Liver (tissue), 9 donors: Measurements from ENCODE around the gene IGF2R. TPM values are rescaled to one million over a fixed set of nuclear protein-coding genes. Genes with fewer than 3 reads are reported as not detected.

Experiments used
- DNase-seq: peaks from one replicate; pipeline ENCODE4 v3.0.0-alpha.2; 2017; ENCODE audit warnings: low spot score
- H3K27ac ChIP-seq, 2 donors: one replicate each; pipeline ENCODE4 v1.7.0; 2013; ENCODE audit warnings: inconsistent platforms in 2 of 2, low read length in 2 of 2, control low read depth in 1 of 2, low read depth in 1 of 2, mild to moderate bottlenecking in 1 of 2
- H3K27me3 ChIP-seq, 4 donors: one replicate each; pipeline versions ENCODE4 v1.6.1 to v1.7.0; 2013; ENCODE audit warnings: low read length in 3 of 4, inconsistent platforms in 1 of 4, mild to moderate bottlenecking in 1 of 4, moderate library complexity in 1 of 4; ENCODE audit not compliant: control insufficient read depth in 4 of 4, insufficient read depth in 4 of 4
- H3K36me3 ChIP-seq, 4 donors: one replicate each; pipeline versions ENCODE4 v1.6.1 to v1.7.0; 2013; ENCODE audit warnings: low read length in 3 of 4, mild to moderate bottlenecking in 3 of 4, low read depth in 1 of 4, moderate library complexity in 1 of 4; ENCODE audit not compliant: control insufficient read depth in 4 of 4, insufficient read depth in 3 of 4
- H3K4me1 ChIP-seq, 4 donors: one replicate each; pipeline versions ENCODE4 v1.6.1 to v1.7.0; 2013; ENCODE audit warnings: low read length in 3 of 4, mild to moderate bottlenecking in 3 of 4, moderate library complexity in 1 of 4; ENCODE audit not compliant: control insufficient read depth in 4 of 4, insufficient read depth in 4 of 4
- H3K4me3 ChIP-seq, 3 donors: one replicate each; pipeline versions ENCODE4 v1.6.1 to v1.7.0; 2013; ENCODE audit warnings: low read length in 3 of 3, control low read depth in 1 of 3, low read depth in 1 of 3, mild to moderate bottlenecking in 1 of 3
- H3K9ac ChIP-seq, 2 donors: one replicate each; pipeline ENCODE4 v1.7.0; 2013; ENCODE audit warnings: low read length in 2 of 2, mild to moderate bottlenecking in 2 of 2, moderate library complexity in 2 of 2, control low read depth in 1 of 2, low read depth in 1 of 2
- H3K9me3 ChIP-seq, 4 donors: one replicate each; pipeline versions ENCODE4 v1.6.1 to v1.7.0; 2013; ENCODE audit warnings: low read length in 3 of 4; ENCODE audit not compliant: control insufficient read depth in 4 of 4
- EGR1 ChIP-seq, 2 donors: IDR thresholded peaks; 2 replicates each; pipeline ENCODE4 v1.6.1; 2016 to 2018; ENCODE audit warnings: antibody characterized with exemption in 2 of 2, low read depth in 2 of 2
- FOXA1 ChIP-seq: IDR thresholded peaks from 2 replicates; pipeline ENCODE4 v1.6.1; 2016; ENCODE audit warnings: antibody characterized with exemption
- FOXA2 ChIP-seq: IDR thresholded peaks from 2 replicates; pipeline ENCODE4 v1.6.1; 2016; ENCODE audit warnings: antibody characterized with exemption
- GABPA ChIP-seq, 2 donors: IDR thresholded peaks in 1 of 2; conservative IDR thresholded peaks in 1 of 2; 2 replicates each; pipeline ENCODE4 v1.6.1; 2016; ENCODE audit warnings: antibody characterized with exemption in 2 of 2, mild to moderate bottlenecking in 1 of 2, moderate library complexity in 1 of 2
- HNF4A ChIP-seq, 2 donors: conservative IDR thresholded peaks; 2 replicates each; pipeline ENCODE4 v1.6.1; 2016; ENCODE audit warnings: antibody characterized with exemption in 2 of 2, mild to moderate bottlenecking in 2 of 2
- HNF4G ChIP-seq: IDR thresholded peaks from 2 replicates; pipeline ENCODE4 v1.6.1; 2016; ENCODE audit warnings: antibody characterized with exemption
- JUND ChIP-seq, 2 donors: IDR thresholded peaks; 2 replicates each; pipeline ENCODE4 v1.6.1; 2016; ENCODE audit warnings: antibody characterized with exemption in 2 of 2
- NR2F2 ChIP-seq: IDR thresholded peaks from 2 replicates; pipeline ENCODE4 v1.6.1; 2016; ENCODE audit warnings: antibody characterized with exemption
- RAD21 ChIP-seq, 2 donors: IDR thresholded peaks; 2 replicates each; pipeline ENCODE4 v1.6.1; 2016; ENCODE audit warnings: antibody characterized with exemption in 2 of 2, mild to moderate bottlenecking in 2 of 2
- RXRA ChIP-seq, 2 donors: IDR thresholded peaks; 2 replicates each; pipeline ENCODE4 v1.6.1; 2017 to 2018; ENCODE audit warnings: antibody characterized with exemption in 2 of 2, mild to moderate bottlenecking in 1 of 2
- SP1 ChIP-seq: IDR thresholded peaks from 2 replicates; pipeline ENCODE4 v1.6.1; 2018; ENCODE audit warnings: antibody characterized with exemption, mild to moderate bottlenecking
- TAF1 ChIP-seq: conservative IDR thresholded peaks from 2 replicates; pipeline ENCODE4 v1.6.1; 2016; ENCODE audit warnings: antibody characterized with exemption, mild to moderate bottlenecking
- YY1 ChIP-seq: IDR thresholded peaks from 2 replicates; pipeline ENCODE4 v1.6.1; 2016; ENCODE audit warnings: antibody characterized with exemption, mild to moderate bottlenecking
- WGBS: extraction: QIAGEN DNeasy Blood & Tissue Kit; methylation state at CpG from one replicate; pipeline ENCODE4 v1.1.7; 2013; 5-methylcytosine and 5-hydroxymethylcytosine counted together
- polyA plus RNA-seq, 2 donors: library from polyadenylated mRNA; stranded (reverse) in 1 of 2; unstranded in 1 of 2; fragments of 200-250 nt in 1 of 2; fragments of >200 nt in 1 of 2; fragmentation: Nextera tagmentation in 1 of 2; extraction: Ambion mirVana in 1 of 2; gene quantifications; one replicate each; pipeline versions ENCODE4 v1.2.1 to v1.2.3, GENCODE V29; 2013 to 2015
- total RNA-seq, 2 donors: library from RNA; depleted of rRNA; stranded (reverse); fragments of >200 nt; gene quantifications; one replicate each; pipeline ENCODE4 v1.2.3, GENCODE V29; 2014
- TF ChIP-seq, protein P1 (sequence below): IDR thresholded peaks from 2 replicates; pipeline ENCODE4 v1.6.1; 2016; ENCODE audit warnings: antibody characterized with exemption, mild to moderate bottlenecking
- TF ChIP-seq, protein P2 (sequence below): IDR thresholded peaks from 2 replicates; pipeline ENCODE4 v1.6.1; 2016; ENCODE audit warnings: antibody characterized with exemption
- TF ChIP-seq, protein P3 (sequence below): IDR thresholded peaks from 2 replicates; pipeline ENCODE4 v1.6.1; 2016; ENCODE audit warnings: antibody characterized with exemption
- TF ChIP-seq, protein P4 (sequence below): IDR thresholded peaks from 2 replicates; pipeline ENCODE4 v1.6.1; 2016; ENCODE audit warnings: antibody characterized with exemption
- TF ChIP-seq, protein P5 (sequence below): fragments of 150-350 bp; IDR thresholded peaks from 2 replicates; pipeline ENCODE4 v1.5.1; 2017; ENCODE audit warnings: improper control_type of control experiment, low read depth, low read length; ENCODE audit not compliant: missing input control
- donor health status: healthy.
- donor health status: healthy.
- donor health status: healthy.
- donor health status: healthy.
- donor health status: healthy.

Gene IGF2R
- total and polyA plus RNA-seq, 4 donors, result 16.6 to 84.9 (median 45.7) TPM

DNA sequence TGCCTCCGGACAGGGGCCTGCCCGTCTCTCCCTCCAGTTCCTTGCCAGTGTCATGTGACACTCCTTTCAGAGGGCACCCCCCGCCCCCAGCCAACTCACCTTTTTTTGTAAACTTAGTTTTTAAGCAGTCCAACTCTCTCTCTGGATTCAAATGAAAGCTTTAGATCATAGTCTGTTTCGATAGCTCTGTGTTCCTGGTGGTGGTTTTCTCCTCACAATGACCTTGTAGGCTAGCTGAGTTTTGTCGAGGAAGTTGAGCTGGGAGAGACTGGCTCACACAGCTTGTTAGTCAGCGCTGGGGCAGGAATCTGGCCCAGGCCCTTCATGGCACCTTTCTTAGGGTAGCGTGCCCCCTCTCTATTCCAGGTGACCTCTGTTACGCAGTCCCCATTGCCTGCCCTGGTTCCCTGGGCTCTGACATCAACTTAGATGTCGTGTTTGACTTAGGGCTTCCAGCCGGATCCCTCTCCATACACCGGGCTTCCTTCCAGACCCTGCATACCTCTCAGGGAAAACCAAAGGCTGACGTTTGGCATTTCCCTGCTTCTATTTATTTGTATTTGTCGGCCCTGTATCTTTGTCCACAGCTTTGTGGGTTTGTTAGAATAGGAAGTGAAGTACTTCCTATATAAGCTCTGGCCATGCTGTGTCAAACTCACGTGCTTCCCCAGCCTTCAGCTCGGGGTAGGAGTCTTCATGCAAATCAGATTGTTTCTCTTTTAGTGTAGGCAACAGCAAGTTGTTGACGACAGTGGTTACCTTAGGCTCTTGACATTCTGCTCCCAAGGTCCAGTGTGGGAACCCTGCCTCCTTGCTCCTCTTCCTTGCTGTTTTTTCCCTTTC lies 12.7 kb downstream of the IGF2R start (continued):
- TF ChIP-seq EGR1 (IDR thresholded peaks at IDR 0.05; ENCODE audit: low read depth in 2 of 2), result no peak
- TF ChIP-seq, protein P1, sequence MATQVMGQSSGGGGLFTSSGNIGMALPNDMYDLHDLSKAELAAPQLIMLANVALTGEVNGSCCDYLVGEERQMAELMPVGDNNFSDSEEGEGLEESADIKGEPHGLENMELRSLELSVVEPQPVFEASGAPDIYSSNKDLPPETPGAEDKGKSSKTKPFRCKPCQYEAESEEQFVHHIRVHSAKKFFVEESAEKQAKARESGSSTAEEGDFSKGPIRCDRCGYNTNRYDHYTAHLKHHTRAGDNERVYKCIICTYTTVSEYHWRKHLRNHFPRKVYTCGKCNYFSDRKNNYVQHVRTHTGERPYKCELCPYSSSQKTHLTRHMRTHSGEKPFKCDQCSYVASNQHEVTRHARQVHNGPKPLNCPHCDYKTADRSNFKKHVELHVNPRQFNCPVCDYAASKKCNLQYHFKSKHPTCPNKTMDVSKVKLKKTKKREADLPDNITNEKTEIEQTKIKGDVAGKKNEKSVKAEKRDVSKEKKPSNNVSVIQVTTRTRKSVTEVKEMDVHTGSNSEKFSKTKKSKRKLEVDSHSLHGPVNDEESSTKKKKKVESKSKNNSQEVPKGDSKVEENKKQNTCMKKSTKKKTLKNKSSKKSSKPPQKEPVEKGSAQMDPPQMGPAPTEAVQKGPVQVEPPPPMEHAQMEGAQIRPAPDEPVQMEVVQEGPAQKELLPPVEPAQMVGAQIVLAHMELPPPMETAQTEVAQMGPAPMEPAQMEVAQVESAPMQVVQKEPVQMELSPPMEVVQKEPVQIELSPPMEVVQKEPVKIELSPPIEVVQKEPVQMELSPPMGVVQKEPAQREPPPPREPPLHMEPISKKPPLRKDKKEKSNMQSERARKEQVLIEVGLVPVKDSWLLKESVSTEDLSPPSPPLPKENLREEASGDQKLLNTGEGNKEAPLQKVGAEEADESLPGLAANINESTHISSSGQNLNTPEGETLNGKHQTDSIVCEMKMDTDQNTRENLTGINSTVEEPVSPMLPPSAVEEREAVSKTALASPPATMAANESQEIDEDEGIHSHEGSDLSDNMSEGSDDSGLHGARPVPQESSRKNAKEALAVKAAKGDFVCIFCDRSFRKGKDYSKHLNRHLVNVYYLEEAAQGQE, result peak; percentile 21
- TF ChIP-seq, protein P2, sequence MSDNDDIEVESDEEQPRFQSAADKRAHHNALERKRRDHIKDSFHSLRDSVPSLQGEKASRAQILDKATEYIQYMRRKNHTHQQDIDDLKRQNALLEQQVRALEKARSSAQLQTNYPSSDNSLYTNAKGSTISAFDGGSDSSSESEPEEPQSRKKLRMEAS, result peak; percentile 53
- no peak for TF ChIP-seq FOXA1
- TF ChIP-seq TAF1, result no peak

DNA sequence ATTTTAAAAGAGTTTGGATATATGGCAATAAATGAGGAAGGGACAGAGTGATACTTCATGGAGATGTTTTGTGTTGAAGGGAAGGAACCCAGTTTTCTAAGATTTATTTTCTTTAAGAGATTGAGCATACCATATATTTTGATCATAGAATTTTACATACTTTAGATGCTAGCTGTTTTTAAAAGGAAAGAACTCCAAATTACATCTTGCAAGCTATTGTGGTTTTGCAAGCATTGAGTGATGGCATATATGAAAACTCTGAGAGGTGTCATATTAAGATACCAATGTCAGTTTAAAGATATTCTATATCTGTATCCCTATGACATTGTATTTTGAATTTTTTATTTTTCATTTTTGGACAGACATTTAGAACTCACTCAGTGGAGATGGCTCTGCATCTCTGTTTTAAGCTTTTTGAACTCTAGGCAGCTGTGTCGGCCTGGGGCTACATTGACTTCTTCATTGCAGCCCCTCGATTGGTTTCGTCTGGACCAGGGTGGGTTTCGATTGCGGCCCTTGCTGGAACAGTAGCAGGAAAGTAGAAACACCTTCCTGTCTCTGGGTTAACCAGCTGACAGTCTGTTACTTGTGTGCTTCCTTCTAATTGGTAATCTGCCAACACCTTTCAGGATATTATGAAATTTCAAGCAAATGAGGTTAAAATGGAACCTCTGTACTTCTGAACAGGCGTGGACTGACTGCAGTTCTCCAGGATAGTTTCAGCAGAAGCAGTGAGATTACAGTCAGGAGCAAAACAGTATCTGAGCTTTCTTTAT lies 14.0 kb downstream of the IGF2R start:
- Histone ChIP-seq H3K27ac (peak overlapping the region; percentile 51 to 73), H3K9ac (no peak overlapping the region), H3K36me3 (no peaks in the 10 kb centered on the region), H3K9me3 (no peaks in the 10 kb centered on the region), H3K4me1 (peaks cover 8 to 63% (median 41%) of the 10 kb centered on the region in 4 donors), H3K27me3 (no peaks in the 10 kb centered on the region), H3K4me3 (no peak overlapping the region)
- DNase-seq, result no peak
- 50% methylated on average over 6 of the region's 6 CpGs for WGBS
- TF ChIP-seq RXRA (IDR thresholded peaks at IDR 0.05) (peak in 1 of 2 donors; percentile 38), NR2F2 (peak; percentile 19), FOXA1 (no peak), FOXA2 (no peak), RAD21 (IDR thresholded peaks at IDR 0.05) (peak; percentile 16 to 45), HNF4A (conservative IDR thresholded peaks at IDR 0.05) (peak; percentile 58 to 59), HNF4G (peak; percentile 6), JUND (IDR thresholded peaks at IDR 0.05) (peak in 1 of 2 donors; percentile 10), EGR1 (IDR thresholded peaks at IDR 0.05; ENCODE audit: low read depth in 2 of 2) (peak in 1 of 2 donors; percentile 28), YY1 (peak; percentile 81), GABPA (IDR thresholded peaks at IDR 0.05 in 1 of 2, conservative IDR thresholded peaks at IDR 0.05 in 1 of 2) (no peak), TAF1 (no peak), SP1 (no peak)
- TF ChIP-seq, protein P3, sequence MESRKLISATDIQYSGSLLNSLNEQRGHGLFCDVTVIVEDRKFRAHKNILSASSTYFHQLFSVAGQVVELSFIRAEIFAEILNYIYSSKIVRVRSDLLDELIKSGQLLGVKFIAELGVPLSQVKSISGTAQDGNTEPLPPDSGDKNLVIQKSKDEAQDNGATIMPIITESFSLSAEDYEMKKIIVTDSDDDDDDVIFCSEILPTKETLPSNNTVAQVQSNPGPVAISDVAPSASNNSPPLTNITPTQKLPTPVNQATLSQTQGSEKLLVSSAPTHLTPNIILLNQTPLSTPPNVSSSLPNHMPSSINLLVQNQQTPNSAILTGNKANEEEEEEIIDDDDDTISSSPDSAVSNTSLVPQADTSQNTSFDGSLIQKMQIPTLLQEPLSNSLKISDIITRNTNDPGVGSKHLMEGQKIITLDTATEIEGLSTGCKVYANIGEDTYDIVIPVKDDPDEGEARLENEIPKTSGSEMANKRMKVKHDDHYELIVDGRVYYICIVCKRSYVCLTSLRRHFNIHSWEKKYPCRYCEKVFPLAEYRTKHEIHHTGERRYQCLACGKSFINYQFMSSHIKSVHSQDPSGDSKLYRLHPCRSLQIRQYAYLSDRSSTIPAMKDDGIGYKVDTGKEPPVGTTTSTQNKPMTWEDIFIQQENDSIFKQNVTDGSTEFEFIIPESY, result no peak
- TF ChIP-seq, protein P1, result no peak
- TF ChIP-seq, protein P2, result no peak
- TF ChIP-seq, protein P4, sequence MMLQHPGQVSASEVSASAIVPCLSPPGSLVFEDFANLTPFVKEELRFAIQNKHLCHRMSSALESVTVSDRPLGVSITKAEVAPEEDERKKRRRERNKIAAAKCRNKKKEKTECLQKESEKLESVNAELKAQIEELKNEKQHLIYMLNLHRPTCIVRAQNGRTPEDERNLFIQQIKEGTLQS, result no peak
- TF ChIP-seq, protein P5, sequence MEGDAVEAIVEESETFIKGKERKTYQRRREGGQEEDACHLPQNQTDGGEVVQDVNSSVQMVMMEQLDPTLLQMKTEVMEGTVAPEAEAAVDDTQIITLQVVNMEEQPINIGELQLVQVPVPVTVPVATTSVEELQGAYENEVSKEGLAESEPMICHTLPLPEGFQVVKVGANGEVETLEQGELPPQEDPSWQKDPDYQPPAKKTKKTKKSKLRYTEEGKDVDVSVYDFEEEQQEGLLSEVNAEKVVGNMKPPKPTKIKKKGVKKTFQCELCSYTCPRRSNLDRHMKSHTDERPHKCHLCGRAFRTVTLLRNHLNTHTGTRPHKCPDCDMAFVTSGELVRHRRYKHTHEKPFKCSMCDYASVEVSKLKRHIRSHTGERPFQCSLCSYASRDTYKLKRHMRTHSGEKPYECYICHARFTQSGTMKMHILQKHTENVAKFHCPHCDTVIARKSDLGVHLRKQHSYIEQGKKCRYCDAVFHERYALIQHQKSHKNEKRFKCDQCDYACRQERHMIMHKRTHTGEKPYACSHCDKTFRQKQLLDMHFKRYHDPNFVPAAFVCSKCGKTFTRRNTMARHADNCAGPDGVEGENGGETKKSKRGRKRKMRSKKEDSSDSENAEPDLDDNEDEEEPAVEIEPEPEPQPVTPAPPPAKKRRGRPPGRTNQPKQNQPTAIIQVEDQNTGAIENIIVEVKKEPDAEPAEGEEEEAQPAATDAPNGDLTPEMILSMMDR, result no peak
